ENCODE results near the gene SMARCD1.
"Not testable (repeated sequence)": the region's sequence is repeated elsewhere in the genome, so short reads cannot be mapped to it uniquely, and the experiment has no call there.

The SMARCD1 gene

DNA sequence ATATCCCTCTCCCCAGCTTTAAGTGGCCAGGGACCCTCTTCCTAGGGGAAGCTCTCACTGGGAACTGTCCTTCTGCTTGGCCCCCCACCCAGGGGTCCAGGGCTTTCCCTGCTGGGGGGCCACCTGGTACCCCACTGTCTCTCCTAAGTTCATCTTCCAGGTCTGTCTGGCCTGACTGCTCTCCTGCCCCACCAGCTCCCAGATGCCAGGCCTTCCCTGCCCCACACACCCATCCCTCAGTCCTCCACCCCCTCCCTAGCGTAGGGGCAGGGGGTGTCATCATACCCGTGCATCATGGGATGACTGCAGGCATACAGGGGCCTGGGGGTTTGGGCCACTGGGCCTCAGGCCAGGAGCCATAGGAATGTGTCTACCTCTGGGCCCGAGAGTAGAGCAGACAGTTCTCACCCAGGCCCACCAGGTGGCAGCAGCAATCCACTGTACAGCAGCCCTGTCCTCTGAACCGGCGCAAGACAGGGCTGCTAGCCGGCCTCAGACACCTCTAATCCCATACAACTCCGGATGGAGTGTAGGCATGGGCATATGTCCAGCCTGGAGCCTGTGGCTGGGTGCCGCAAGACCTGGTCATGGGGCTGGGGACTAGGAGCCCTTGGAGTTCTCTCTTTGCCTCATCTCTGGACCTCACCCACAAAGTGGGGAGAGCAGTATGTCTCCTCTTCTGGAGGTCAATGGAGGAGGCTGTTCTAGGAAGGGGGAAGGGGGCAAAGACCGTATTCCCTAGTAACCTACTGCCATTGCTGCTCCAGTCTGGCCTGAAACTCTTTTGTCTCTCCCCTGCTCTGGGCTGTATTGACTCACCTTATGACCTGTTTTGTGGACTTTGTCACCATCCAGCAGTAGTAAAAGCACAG lies 10.0 kb upstream of the SMARCD1 start:
- Mint-ChIP-seq H3K36me3 (ENCODE audit: insufficient read depth) (peaks cover 3% of the 10 kb centered on the region), H3K4me3 (no peak overlapping the region), H3K4me1 (peaks cover 11% of the 10 kb centered on the region), H3K9me3 (no peaks in the 10 kb centered on the region), H3K27ac (ENCODE audit: low read depth) (peak overlapping the region; percentile 61), H3K27me3 (no peaks in the 10 kb centered on the region)
- peak; percentile 84 for ATAC-seq (replicated peaks; ENCODE audit: extremely low read depth, poor library complexity, severe bottlenecking)
- peak; percentile 62 to 74 for DNase-seq (ENCODE audit: low spot score in 2 of 2)

GRCh38 chr12:50075808-50076170 lies 9.4 kb upstream of the SMARCD1 start:
- no peak overlapping the region for H3K27ac Mint-ChIP-seq (ENCODE audit: low read depth)
- H3K36me3 Mint-ChIP-seq (ENCODE audit: insufficient read depth) = peaks cover 3% of the 10 kb centered on the region
- no peak overlapping the region for H3K4me3 Mint-ChIP-seq
- no peaks in the 10 kb centered on the region for H3K27me3 Mint-ChIP-seq
- DNase-seq (ENCODE audit: low spot score in 2 of 2) (no peak), ATAC-seq (replicated peaks; ENCODE audit: extremely low read depth, poor library complexity, severe bottlenecking) (no peak)
- H3K9me3 Mint-ChIP-seq = no peaks in the 10 kb centered on the region
- H3K4me1 Mint-ChIP-seq = peaks cover 5% of the 10 kb centered on the region

GRCh38 chr12:50077099-50077498 lies 8.0 kb upstream of the SMARCD1 start:
- Mint-ChIP-seq H3K4me1 (peaks cover 5% of the 10 kb centered on the region), H3K9me3 (no peaks in the 10 kb centered on the region), H3K27me3 (no peaks in the 10 kb centered on the region), H3K36me3 (ENCODE audit: insufficient read depth) (peaks cover 3% of the 10 kb centered on the region), H3K27ac (ENCODE audit: low read depth) (no peak overlapping the region), H3K4me3 (no peak overlapping the region)
- DNase-seq (ENCODE audit: low spot score in 2 of 2) (no peak), ATAC-seq (replicated peaks; ENCODE audit: extremely low read depth, poor library complexity, severe bottlenecking) (no peak)

GRCh38 chr12:50078281-50078680 lies 6.9 kb upstream of the SMARCD1 start:
- Mint-ChIP-seq H3K4me3 (no peak overlapping the region), H3K9me3 (no peaks in the 10 kb centered on the region), H3K4me1 (peaks cover 5% of the 10 kb centered on the region), H3K27ac (ENCODE audit: low read depth) (no peak overlapping the region), H3K36me3 (ENCODE audit: insufficient read depth) (peaks cover 3% of the 10 kb centered on the region), H3K27me3 (no peaks in the 10 kb centered on the region)
- no peak for ATAC-seq (replicated peaks; ENCODE audit: extremely low read depth, poor library complexity, severe bottlenecking)
- DNase-seq (ENCODE audit: low spot score in 2 of 2) = no peak

- Mint-ChIP-seq H3K27me3 (no peaks in the 10 kb centered on the region), H3K4me1 (peaks cover 11% of the 10 kb centered on the region), H3K9me3 (no peaks in the 10 kb centered on the region), H3K4me3 (no peak overlapping the region), H3K36me3 (ENCODE audit: insufficient read depth) (peaks cover 3% of the 10 kb centered on the region), H3K27ac (ENCODE audit: low read depth) (no peak overlapping the region)
- ATAC-seq (replicated peaks; ENCODE audit: extremely low read depth, poor library complexity, severe bottlenecking) (no peak), DNase-seq (ENCODE audit: low spot score in 2 of 2) (no peak)
Observed at GRCh38 chr12:50079771-50080170, 5.4 kb upstream of the SMARCD1 start.

DNA sequence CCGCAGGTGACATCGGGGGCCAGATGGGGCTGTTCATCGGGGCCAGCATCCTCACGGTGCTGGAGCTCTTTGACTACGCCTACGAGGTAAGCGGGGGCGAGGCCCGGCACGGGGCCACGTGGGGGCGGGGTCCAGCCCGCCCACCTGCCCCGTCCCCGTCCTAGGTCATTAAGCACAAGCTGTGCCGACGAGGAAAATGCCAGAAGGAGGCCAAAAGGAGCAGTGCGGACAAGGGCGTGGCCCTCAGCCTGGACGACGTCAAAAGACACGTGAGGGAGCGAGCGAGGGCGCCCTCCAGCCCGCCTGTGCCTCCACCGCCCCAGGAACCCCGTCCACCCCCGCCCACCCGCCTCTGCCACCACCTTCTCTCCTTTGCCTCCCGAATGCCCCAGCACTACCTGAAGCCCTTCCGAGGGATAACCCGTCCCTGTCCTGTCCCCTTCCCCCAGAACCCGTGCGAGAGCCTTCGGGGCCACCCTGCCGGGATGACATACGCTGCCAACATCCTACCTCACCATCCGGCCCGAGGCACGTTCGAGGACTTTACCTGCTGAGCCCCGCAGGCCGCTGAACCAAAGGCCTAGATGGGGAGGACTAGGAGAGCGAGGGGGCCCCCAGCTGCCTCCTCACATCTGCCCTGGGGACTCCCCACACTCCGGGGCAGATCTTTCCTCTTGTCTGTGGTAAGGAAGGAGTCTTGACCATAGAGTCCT lies 3.9 kb upstream of the SMARCD1 start:
- no peak for DNase-seq (ENCODE audit: low spot score in 2 of 2)
- Mint-ChIP-seq H3K4me3 (no peak overlapping the region), H3K27me3 (no peaks in the 10 kb centered on the region), H3K9me3 (no peaks in the 10 kb centered on the region), H3K36me3 (ENCODE audit: insufficient read depth) (peaks cover 3% of the 10 kb centered on the region), H3K27ac (ENCODE audit: low read depth) (peak overlapping the region; percentile 69), H3K4me1 (peaks cover 14% of the 10 kb centered on the region)
- no peak for ATAC-seq (replicated peaks; ENCODE audit: extremely low read depth, poor library complexity, severe bottlenecking)

DNA sequence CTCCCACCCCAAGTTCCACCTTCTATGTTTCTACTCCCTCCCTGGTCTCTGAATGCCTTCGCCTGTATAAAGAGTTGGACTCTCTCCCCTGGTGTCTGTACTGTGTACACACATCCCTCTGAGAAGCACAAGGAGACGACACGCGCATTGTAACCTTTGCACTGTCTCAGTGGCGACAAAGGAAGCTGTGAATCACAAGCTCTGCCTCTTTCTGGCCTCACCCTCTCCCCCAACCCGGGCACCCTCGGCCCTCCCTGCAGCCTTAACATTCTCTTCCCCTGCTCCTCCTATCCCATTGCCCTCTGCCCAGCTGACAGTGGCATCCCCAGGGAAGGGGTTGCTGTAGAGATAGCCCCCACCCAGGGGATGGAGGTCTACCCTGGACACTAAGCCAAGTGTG lies 2.5 kb upstream of the SMARCD1 start:
- Mint-ChIP-seq H3K4me1 (peaks cover 22% of the 10 kb centered on the region), H3K9me3 (no peaks in the 10 kb centered on the region), H3K27me3 (no peaks in the 10 kb centered on the region), H3K4me3 (no peak overlapping the region), H3K36me3 (ENCODE audit: insufficient read depth) (peaks cover 10% of the 10 kb centered on the region), H3K27ac (ENCODE audit: low read depth) (peak overlapping the region; percentile 69)
- DNase-seq (ENCODE audit: low spot score in 2 of 2) = no peak
- ATAC-seq (replicated peaks; ENCODE audit: extremely low read depth, poor library complexity, severe bottlenecking) = no peak

DNA sequence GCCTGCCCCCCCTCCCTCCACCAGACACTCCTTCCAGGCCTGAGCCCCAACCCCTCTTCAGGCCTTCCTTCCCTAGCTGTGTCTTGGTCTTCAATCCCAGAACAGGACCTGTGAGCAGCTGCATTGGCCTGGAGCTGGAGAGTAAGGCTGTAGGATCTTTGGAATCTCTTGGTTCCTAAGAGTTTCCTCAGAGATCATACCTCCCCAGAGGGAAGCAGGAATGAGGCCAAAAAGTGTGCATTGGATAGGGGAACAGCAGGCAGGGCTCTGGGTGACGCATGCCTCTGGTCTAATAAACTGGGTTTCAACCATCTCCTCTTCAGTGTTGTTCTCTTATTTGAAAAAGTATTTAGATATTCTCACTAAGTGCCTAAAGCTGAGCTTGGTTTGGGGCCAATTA lies 1.8 kb upstream of the SMARCD1 start:
- Mint-ChIP-seq H3K27me3 (no peaks in the 10 kb centered on the region), H3K4me1 (peaks cover 28% of the 10 kb centered on the region), H3K4me3 (peak overlapping the region; percentile 74), H3K36me3 (ENCODE audit: insufficient read depth) (peaks cover 13% of the 10 kb centered on the region), H3K9me3 (no peaks in the 10 kb centered on the region), H3K27ac (ENCODE audit: low read depth) (peak overlapping the region; percentile 25)
- ATAC-seq (replicated peaks; ENCODE audit: extremely low read depth, poor library complexity, severe bottlenecking) = no peak
- DNase-seq (ENCODE audit: low spot score in 2 of 2) = no peak

GRCh38 chr12:50084409-50084774 lies 750 bp upstream of the SMARCD1 start:
- peaks cover 35% of the 10 kb centered on the region for H3K4me1 Mint-ChIP-seq
- H3K27me3 Mint-ChIP-seq; H3K9me3 Mint-ChIP-seq; ATAC-seq (replicated peaks; ENCODE audit: extremely low read depth, poor library complexity, severe bottlenecking); DNase-seq (ENCODE audit: low spot score in 2 of 2): not testable (repeated sequence)
- peak overlapping the region; percentile 95 for H3K4me3 Mint-ChIP-seq
- H3K36me3 Mint-ChIP-seq (ENCODE audit: insufficient read depth) = peaks cover 15% of the 10 kb centered on the region
- peak overlapping the region; percentile 91 for H3K27ac Mint-ChIP-seq (ENCODE audit: low read depth)

- DNase-seq (ENCODE audit: low spot score in 2 of 2) (no peak), ATAC-seq (replicated peaks; ENCODE audit: extremely low read depth, poor library complexity, severe bottlenecking) (peak; percentile 6)
- peaks cover 26% of the 10 kb centered on the region for H3K36me3 Mint-ChIP-seq (ENCODE audit: insufficient read depth)
- peaks cover 35% of the 10 kb centered on the region for H3K4me1 Mint-ChIP-seq
- peak overlapping the region; percentile 91 for H3K27ac Mint-ChIP-seq (ENCODE audit: low read depth)
- peak overlapping the region; percentile 95 for H3K4me3 Mint-ChIP-seq
- H3K9me3 Mint-ChIP-seq = no peaks in the 10 kb centered on the region
- no peaks in the 10 kb centered on the region for H3K27me3 Mint-ChIP-seq
Observed at GRCh38 chr12:50085615-50086072, 502 bp downstream of the SMARCD1 start.

GRCh38 chr12:50086148-50086547 lies 1.0 kb downstream of the SMARCD1 start:
- ATAC-seq (replicated peaks; ENCODE audit: extremely low read depth, poor library complexity, severe bottlenecking) = no peak
- Mint-ChIP-seq H3K4me1 (peaks cover 35% of the 10 kb centered on the region), H3K27me3 (no peaks in the 10 kb centered on the region), H3K4me3 (peak overlapping the region; percentile 95), H3K27ac (ENCODE audit: low read depth) (no peak overlapping the region), H3K36me3 (ENCODE audit: insufficient read depth) (peaks cover 30% of the 10 kb centered on the region), H3K9me3 (no peaks in the 10 kb centered on the region)
- no peak for DNase-seq (ENCODE audit: low spot score in 2 of 2)

DNA sequence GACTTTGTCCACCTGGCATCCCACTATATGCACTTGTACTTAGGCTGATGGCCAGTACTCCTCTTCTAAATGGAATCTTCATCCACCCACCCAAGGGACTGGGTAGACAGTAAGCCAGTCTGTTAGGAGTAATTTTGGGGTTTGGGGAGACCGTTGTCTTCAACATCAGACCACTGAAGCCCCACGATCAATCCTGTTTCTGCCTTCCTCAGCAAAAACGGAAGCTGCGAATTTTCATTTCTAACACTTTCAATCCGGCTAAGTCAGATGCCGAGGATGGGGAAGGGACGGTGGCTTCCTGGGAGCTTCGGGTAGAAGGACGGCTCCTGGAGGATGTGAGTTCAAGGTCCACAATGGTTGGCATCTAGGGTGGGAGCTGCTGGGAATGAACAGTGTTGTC lies 2.0 kb downstream of the SMARCD1 start:
- ATAC-seq (replicated peaks; ENCODE audit: extremely low read depth, poor library complexity, severe bottlenecking) (no peak), DNase-seq (ENCODE audit: low spot score in 2 of 2) (no peak)
- no peaks in the 10 kb centered on the region for H3K27me3 Mint-ChIP-seq
- H3K27ac Mint-ChIP-seq (ENCODE audit: low read depth) = no peak overlapping the region
- H3K4me1 Mint-ChIP-seq = peaks cover 35% of the 10 kb centered on the region
- H3K36me3 Mint-ChIP-seq (ENCODE audit: insufficient read depth) = peaks cover 40% of the 10 kb centered on the region
- no peak overlapping the region for H3K4me3 Mint-ChIP-seq
- H3K9me3 Mint-ChIP-seq = no peaks in the 10 kb centered on the region

DNA sequence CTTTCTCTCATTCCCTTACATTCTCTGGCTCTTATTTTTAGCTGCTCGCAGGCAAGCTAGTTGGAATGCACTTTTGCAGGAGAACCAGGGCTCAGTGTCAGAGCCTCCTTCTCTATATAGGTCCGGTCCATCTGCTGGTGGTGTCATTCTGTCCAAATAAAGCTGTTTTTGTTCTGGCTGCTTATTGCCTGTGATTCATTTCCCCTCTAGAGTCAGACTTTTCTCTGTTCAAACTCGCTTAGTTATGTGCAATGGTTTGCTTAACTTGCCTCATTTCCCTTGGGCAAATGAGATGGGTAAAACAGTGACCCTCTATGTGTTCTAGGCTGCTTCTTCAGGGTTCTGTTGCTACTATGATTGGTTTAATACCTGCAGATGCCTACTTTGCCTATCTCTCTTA lies 2.9 kb downstream of the SMARCD1 start:
- Mint-ChIP-seq H3K36me3 (ENCODE audit: insufficient read depth) (peaks cover 47% of the 10 kb centered on the region), H3K27ac (ENCODE audit: low read depth) (peak overlapping the region; percentile 11)
- ATAC-seq (replicated peaks; ENCODE audit: extremely low read depth, poor library complexity, severe bottlenecking) = no peak

More for the DNA sequence above, 2.9 kb downstream of the SMARCD1 start:
- Mint-ChIP-seq H3K4me3 (no peak overlapping the region), H3K27me3 (no peaks in the 10 kb centered on the region), H3K4me1 (peaks cover 35% of the 10 kb centered on the region), H3K9me3 (no peaks in the 10 kb centered on the region)
- DNase-seq (ENCODE audit: low spot score in 2 of 2) = no peak

Data from central memory CD8-positive, alpha-beta T cell (primary cell).